GM12878 (cell line): ENCODE measurements around the gene ZIC1. TPM values are rescaled to one million over a fixed set of nuclear protein-coding genes. Genes with fewer than 3 reads are reported as not detected.

Source experiments
- ATAC-seq: fragments of 200-7000 bp; cut with Tn5 transposase; 3 replicates; pipeline ENCODE4 v1.9.1; 2020; ENCODE audit warnings: mild to moderate bottlenecking, moderate library complexity
- BruUV-seq: library from RNA; stranded (reverse); fragments of 400-500 nt; replicated peaks from 2 replicates; lab custom pipeline; 2021; lab: Mats Ljungman, UMichigan
- CTCF ChIA-PET: fragments of 300-600 bp; sonication (Branson Sonifier 250); formaldehyde crosslinking; extraction: SDS; loops from one replicate; lab custom pipeline; 2021; ENCODE audit warnings: inconsistent platforms; lab: Yijun Ruan, JAX
- POLR2A ChIA-PET: fragments of 350-600 bp; formaldehyde crosslinking; extraction: SDS; loops from one replicate; lab custom pipeline; 2021; ENCODE audit warnings: inconsistent platforms; lab: Charles Lee
- RAD21 ChIA-PET: fragments of 300-600 bp; sonication (Branson Sonifier 250); formaldehyde crosslinking; loops from one replicate; lab custom pipeline; 2023; ENCODE audit warnings: antibody characterized with exemption; ENCODE audit not compliant: unreplicated experiment; lab: Charles Lee
- SMC1A ChIA-PET: fragments of 300-600 bp; sonication (Branson Sonifier 250); formaldehyde crosslinking; loops from one replicate; lab custom pipeline; 2023; ENCODE audit not compliant: unreplicated experiment, uncharacterized antibody; lab: Charles Lee
- DNase-seq: peaks from one replicate; pipeline ENCODE4 v3.0.0-alpha.2; 2011; ENCODE audit warnings: low read depth, low spot score
- FAIRE-seq: peaks from 3 replicates; lab custom pipeline; 2011; peaks lifted over from hg19 to GRCh38; lab: Jason Lieb, UNC
- H2AFZ ChIP-seq: 2 replicates; pipeline ENCODE4 v1.6.0; 2011; ENCODE audit warnings: low read depth, low read length, control low read depth; ENCODE audit not compliant: control insufficient read depth
- H3K27ac ChIP-seq: 2 replicates; pipeline ENCODE4 v1.5.1; 2011; ENCODE audit warnings: control low read depth; ENCODE audit not compliant: control insufficient read depth, insufficient read depth
- H3K27me3 ChIP-seq, 2 experiments: replicated peaks in 1 of 2; 2 replicates each; pipeline versions ENCODE4 v1.6.0 to v1.6.1; 2011; ENCODE audit warnings: low read length in 1 of 2; ENCODE audit not compliant: control insufficient read depth in 2 of 2, insufficient read depth in 2 of 2
- H3K36me3 ChIP-seq, 2 experiments: 2 replicates each; pipeline ENCODE4 v1.5.1; 2011; ENCODE audit warnings: low read length in 1 of 2; ENCODE audit not compliant: control insufficient read depth in 2 of 2, insufficient read depth in 2 of 2
- H3K4me1 ChIP-seq: 2 replicates; pipeline ENCODE4 v1.6.1; 2011; ENCODE audit warnings: mild to moderate bottlenecking, low read length, moderate library complexity, mixed read lengths; ENCODE audit not compliant: control insufficient read depth, insufficient read depth
- H3K4me2 ChIP-seq: 2 replicates; pipeline ENCODE4 v1.6.0; 2011; ENCODE audit warnings: control low read depth; ENCODE audit not compliant: control insufficient read depth, insufficient read depth
- H3K4me3 ChIP-seq: fragments of 200-600 bp; sonication (generic); 2 replicates; pipeline ENCODE4 v1.5.1; 2016
- H3K79me2 ChIP-seq: 2 replicates; pipeline ENCODE4 v1.6.0; 2011; ENCODE audit warnings: low read length; ENCODE audit not compliant: control insufficient read depth, insufficient read depth
- H3K9ac ChIP-seq: 2 replicates; pipeline ENCODE4 v1.8.0; 2011; ENCODE audit warnings: low read length, control low read depth, mixed read lengths; ENCODE audit not compliant: control insufficient read depth, insufficient read depth
- H3K9me3 ChIP-seq: replicated peaks from 3 replicates; pipeline ENCODE4 v1.5.1; 2011; ENCODE audit warnings: mild to moderate bottlenecking, low read length; ENCODE audit not compliant: control insufficient read depth, insufficient read depth
- H4K20me1 ChIP-seq: 2 replicates; pipeline ENCODE4 v1.6.0; 2011; ENCODE audit not compliant: control insufficient read depth, insufficient read depth
- ATF3 ChIP-seq: IDR thresholded peaks from 2 replicates; pipeline ENCODE4 v1.6.1; 2011; ENCODE audit warnings: low read depth, mild to moderate bottlenecking, low read length, moderate library complexity, borderline replicate concordance; ENCODE audit errors: extremely low read depth
- BHLHE40 ChIP-seq, 2 experiments: fragments of 450-650 bp in 1 of 2; IDR thresholded peaks; 2 replicates each; pipeline ENCODE4 v1.6.1; 2011 to 2017; ENCODE audit warnings: low read depth in 2 of 2, borderline replicate concordance in 1 of 2, improper control_type of control experiment in 1 of 2, low read length in 1 of 2, mild to moderate bottlenecking in 1 of 2
- CHD4 ChIP-seq: fragments of 200-600 bp; sonication (generic); IDR thresholded peaks from 2 replicates; pipeline ENCODE4 v1.6.1; 2016; ENCODE audit warnings: mild to moderate bottlenecking
- CREM ChIP-seq: IDR thresholded peaks from 2 replicates; pipeline ENCODE4 v1.6.1; 2014; ENCODE audit warnings: antibody characterized with exemption, low read depth
- HSF1 ChIP-seq: fragments of 150-350 bp; IDR thresholded peaks from 2 replicates; pipeline ENCODE4 v1.6.1; 2014; ENCODE audit warnings: mild to moderate bottlenecking, low read depth, low read length
- MEF2B ChIP-seq: fragments of 450-650 bp; IDR thresholded peaks from 2 replicates; pipeline ENCODE4 v1.6.1; 2018; ENCODE audit warnings: mild to moderate bottlenecking, moderate library complexity; ENCODE audit not compliant: partially characterized antibody, poor library complexity, severe bottlenecking
- NR2F1 ChIP-seq: fragments of 450-650 bp; conservative IDR thresholded peaks from 2 replicates; pipeline ENCODE4 v1.6.1; 2017; ENCODE audit warnings: mild to moderate bottlenecking
- PBX3 ChIP-seq: IDR thresholded peaks from 2 replicates; pipeline ENCODE4 v1.6.1; 2011; ENCODE audit warnings: mild to moderate bottlenecking, low read depth, low read length, moderate library complexity; ENCODE audit not compliant: insufficient replicate concordance
- POU2F2 ChIP-seq: IDR thresholded peaks from 3 replicates; pipeline ENCODE4 v1.6.1; 2011; ENCODE audit warnings: low read depth, mild to moderate bottlenecking, low read length, borderline replicate concordance
- RAD51 ChIP-seq: fragments of 450-650 bp; IDR thresholded peaks from 2 replicates; pipeline ENCODE4 v1.6.1; 2016; ENCODE audit warnings: moderate library complexity, mild to moderate bottlenecking, inconsistent platforms
- SMAD1 ChIP-seq: fragments of 450-650 bp; IDR thresholded peaks from 2 replicates; pipeline ENCODE4 v1.6.1; 2018; ENCODE audit warnings: mild to moderate bottlenecking, low read depth; ENCODE audit not compliant: partially characterized antibody
- SMAD5 ChIP-seq: IDR thresholded peaks from 2 replicates; pipeline ENCODE4 v1.6.1; 2016; ENCODE audit warnings: antibody characterized with exemption, low read depth
- SPI1 ChIP-seq: IDR thresholded peaks from 2 replicates; pipeline ENCODE4 v1.6.1; 2011; ENCODE audit warnings: low read depth, mild to moderate bottlenecking, low read length, moderate library complexity, borderline replicate concordance; ENCODE audit not compliant: insufficient read depth
- TCF12 ChIP-seq: IDR thresholded peaks from 2 replicates; pipeline ENCODE4 v1.6.1; 2011; ENCODE audit warnings: low read depth, mild to moderate bottlenecking, low read length
- ZNF274 ChIP-seq: IDR thresholded peaks from one replicate; pipeline ENCODE4 v1.8.0; 2011; ENCODE audit not compliant: insufficient read length, insufficient read depth
- WGBS: methylation state at CpG from one replicate; pipeline ENCODE4 v1.1.6; 2016; ENCODE audit warnings: low lambda C conversion rate; ENCODE audit not compliant: insufficient replicate concordance, insufficient coverage; ENCODE audit errors: missing lambda C conversion rate; 5-methylcytosine and 5-hydroxymethylcytosine counted together
- in situ Hi-C: fragments of 300-500 bp; cut with MboI; formaldehyde crosslinking; loops from 9 replicates; pipeline ENCODE4 v1.14.3; 2018; ENCODE audit warnings: mixed read lengths
- intact Hi-C: fragments of 100-400 bp; cut with micrococcal nuclease; formaldehyde crosslinking; loops from one replicate; pipeline ENCODE4 v1.14.2; 2022; ENCODE audit not compliant: unreplicated experiment
- polyA plus RNA-seq, 11 experiments: library from polyadenylated mRNA; depleted of rRNA in 4 of 11; unstranded in 6 of 11; stranded (reverse) in 5 of 11; fragments of >200 nt; fragmentation: Nextera tagmentation in 4 of 11; fragmentation: Illumina TruSeq in 1 of 11; extraction: Ambion mirVana in 4 of 11; extraction: Trizol in 1 of 11; gene quantifications; 1 replicate in 1 of 11; 2 replicates in 10 of 11; pipeline versions ENCODE4 v1.2.1 to v1.2.3, GENCODE V29; 2011 to 2016; ENCODE audit warnings: inconsistent platforms in 2 of 11, missing spikeins in 2 of 11, low read depth in 1 of 11
- total RNA-seq, 4 experiments: library from RNA; depleted of rRNA in 3 of 4; stranded (reverse); fragments of >200 nt in 3 of 4; fragmentation: Illumina TruSeq in 1 of 4; extraction: Trizol in 1 of 4; gene quantifications; 2 replicates each; pipeline versions ENCODE4 v1.2.1 to v1.2.3, GENCODE V29; 2013 to 2021

Gene ZIC1
- total and polyA plus RNA-seq, 10 of the 15 experiments (the other 5 are each of a cell fraction or from before 2014, with no cell fraction given), result not detected

GRCh38 chr3:147418808-147419701 lies 9.9 kb downstream of the ZIC1 start:
- H3K9me3 ChIP-seq, result peaks cover 1% of the 10 kb centered on the region; the same call in 1 of the 3 replicates

DNA sequence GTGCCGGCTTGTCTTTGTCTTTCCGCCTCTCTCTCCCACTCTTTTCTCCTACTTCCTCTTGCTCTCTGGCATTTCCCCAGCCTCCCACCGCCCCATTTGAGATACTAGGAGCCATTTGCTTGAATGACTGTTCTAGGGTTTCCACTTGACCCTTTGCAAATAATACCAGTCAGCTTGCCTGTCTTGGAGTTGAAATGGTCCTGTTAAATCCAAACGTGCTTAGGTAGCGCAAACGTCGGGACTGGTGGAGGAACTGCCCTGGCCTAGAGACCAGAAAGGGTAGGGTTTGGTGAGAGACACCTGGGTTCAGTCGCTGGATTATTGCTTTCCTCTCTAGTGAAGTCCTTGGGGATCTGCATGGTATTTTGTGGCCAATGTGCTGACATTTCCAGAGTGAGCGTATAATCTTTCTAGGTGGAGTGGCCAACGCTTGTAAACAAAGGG lies 10.6 kb downstream of the ZIC1 start:
- H3K9ac ChIP-seq, result no peak overlapping the region
- no peaks in the 10 kb centered on the region for H3K4me1 ChIP-seq
- FAIRE-seq (no peak), ATAC-seq (no peak), DNase-seq (no peak)
- no peaks in the 10 kb centered on the region for H3K36me3 ChIP-seq
- no TSS peak for BruUV-seq
- peaks cover 9 to 16% of the 10 kb centered on the region in 2 experiments for H3K27me3 ChIP-seq
- CTCF ChIA-PET, result no interaction called here
- H3K4me2 ChIP-seq, result no peak overlapping the region
- no peak overlapping the region for H2AFZ ChIP-seq
- SMC1A ChIA-PET, result no interaction called here
- RAD21 ChIA-PET, result no interaction called here
- no peaks in the 10 kb centered on the region for H4K20me1 ChIP-seq
- H3K4me3 ChIP-seq, result no peak overlapping the region
- intact Hi-C loops (no loop called here), in situ Hi-C loops (no loop called here)
- H3K79me2 ChIP-seq, result no peaks in the 10 kb centered on the region
- POLR2A ChIA-PET, result no interaction called here
- H3K27ac ChIP-seq, result no peak overlapping the region
- H3K9me3 ChIP-seq, result peaks cover 1% of the 10 kb centered on the region; the same call in 1 of the 3 replicates
- WGBS, result 48% methylated on average over 9 of the region's 10 CpGs
- TF ChIP-seq ATF3, result no peak
- no peak for TF ChIP-seq SMAD1
- TF ChIP-seq NR2F1, result no peak
- TF ChIP-seq SMAD5, result no peak
- TF ChIP-seq CHD4, result no peak
- TF ChIP-seq CREM, result no peak
- no peak for TF ChIP-seq SPI1
- no peak for TF ChIP-seq MEF2B
- TF ChIP-seq PBX3, result no peak
- no peak for TF ChIP-seq ZNF274
- no peak for TF ChIP-seq HSF1
- TF ChIP-seq RAD51, result no peak

More at GRCh38 chr3:147418808-147419701, 9.9 kb downstream of the ZIC1 start:
- no peak for DNase-seq
- TF ChIP-seq POU2F2 (peak; percentile 95; the same call in 2 of the 3 replicates), TCF12 (no peak), BHLHE40 (IDR thresholded peaks at IDR 0.05; ENCODE audit: borderline replicate concordance in 1 of 2, low read depth in 2 of 2, low read length in 1 of 2) (peak in 1 of 2 experiments; percentile 19; a peak in 1 of 4 replicates)
- TF ChIP-seq, all 136 proteins: peak for 2
- POLR2A ChIA-PET, result no interaction called here
- 29% methylated on average over 43 of the region's 54 CpGs for WGBS
- no peak overlapping the region for H3K4me2 ChIP-seq
- intact Hi-C loops (no loop called here), in situ Hi-C loops (no loop called here)
- no peak for FAIRE-seq
- no peaks in the 10 kb centered on the region for H3K36me3 ChIP-seq
- SMC1A ChIA-PET, result no interaction called here
- ATAC-seq, result no peak
- no peaks in the 10 kb centered on the region for H3K79me2 ChIP-seq
- H2AFZ ChIP-seq, result no peak overlapping the region
- no peak overlapping the region for H3K4me3 ChIP-seq
- RAD21 ChIA-PET, result no interaction called here
- no peaks in the 10 kb centered on the region for H3K4me1 ChIP-seq
- no peaks in the 10 kb centered on the region for H4K20me1 ChIP-seq
- H3K27ac ChIP-seq, result no peak overlapping the region
- H3K9ac ChIP-seq, result no peak overlapping the region
- BruUV-seq, result no TSS peak
- CTCF ChIA-PET, result no interaction called here
- H3K27me3 ChIP-seq, result peaks cover 9 to 18% of the 10 kb centered on the region in 2 experiments
